Measurements from ENCODE around the gene DAB1. TPM values are rescaled to one million over a fixed set of nuclear protein-coding genes. Genes with fewer than 3 reads are reported as not detected.

Gene DAB1
- total and polyA plus RNA-seq, 2 of the 8 experiments (the other 6 are each of a cell fraction or from before 2014, with no cell fraction given): 4.4 to 11.8 TPM

GRCh38 chr1:57131701-57132394, 292.0 kb downstream of the DAB1 start:
- peaks cover 0 to 3% (median 0%) of the 10 kb centered on the region in 4 experiments; a peak in 1 of 7 replicates for H3K4me1 ChIP-seq (replicated peaks in 1 of 4; ENCODE audit: control insufficient read depth in 3 of 4, insufficient read depth in 4 of 4, low read length in 3 of 4)
- DNase-seq (ENCODE audit: low read depth in 1 of 2, low spot score in 2 of 2) (no peak), FAIRE-seq (no peak)
- no peak overlapping the region for H2AFZ ChIP-seq (ENCODE audit: low read length)
- no peak overlapping the region for H2AK5ac ChIP-seq (ENCODE audit: low read depth, low read length)
- no peaks in the 10 kb centered on the region for H3K9me3 ChIP-seq (ENCODE audit: insufficient read depth in 2 of 2, low read depth in 1 of 2, low read length in 1 of 2)
- POLR2A ChIA-PET (ENCODE audit: partially characterized antibody): no interaction called here
- H3K27ac ChIP-seq (ENCODE audit: low read depth, low read length): no peak overlapping the region
- H2BK120ac ChIP-seq (replicated peaks; ENCODE audit: low read depth, low read length): no peak overlapping the region
- H3K23ac ChIP-seq (ENCODE audit: insufficient read length): no peak overlapping the region
- no peak overlapping the region for H3K4ac ChIP-seq (replicated peaks; ENCODE audit: insufficient read length, low read depth, low read length)
- H3K56ac ChIP-seq (replicated peaks; ENCODE audit: insufficient read length, low read depth, low read length): no peak overlapping the region
- no peak overlapping the region for H3K4me2 ChIP-seq (ENCODE audit: insufficient read depth in 1 of 2, low read depth in 2 of 2, low read length in 2 of 2)
- CTCF ChIA-PET (ENCODE audit: partially characterized antibody): interaction anchor here (1.2 to 1.3 kb wide), 2 partner anchors 15 to 25 kb away, joined by 3 read pairs; no protein-coding TSS in a partner anchor
- no peaks in the 10 kb centered on the region for H3K27me3 ChIP-seq (replicated peaks in 1 of 4; ENCODE audit: control insufficient read depth in 3 of 4, extremely low read depth in 1 of 4, insufficient read depth in 3 of 4, low read length in 3 of 4)
- no peak overlapping the region for H4K91ac ChIP-seq (replicated peaks; ENCODE audit: insufficient read length, low read length)
- H4K8ac ChIP-seq (ENCODE audit: extremely low read depth, insufficient read depth, low read length): no peak overlapping the region
- WGBS, 2 experiments (ENCODE audit: extremely low coverage in 1 of 2, insufficient coverage in 1 of 2, insufficient read length in 1 of 2, insufficient replicate concordance in 2 of 2, low coverage in 1 of 2, low lambda C conversion rate in 2 of 2, missing lambda C conversion rate in 1 of 2): 87% methylated on average over 3 of the region's 3 CpGs; no CpG with 5 or more reads in 1 of the 2 experiments
- H4K5ac ChIP-seq (ENCODE audit: insufficient read length, low read depth, low read length): no peak overlapping the region
- no peak overlapping the region for H2BK12ac ChIP-seq (ENCODE audit: low read depth, low read length)
- H2BK20ac ChIP-seq (ENCODE audit: low read length): no peak overlapping the region
- no peak overlapping the region for H3K4me3 ChIP-seq (ENCODE audit: extremely low read depth in 1 of 4, insufficient read depth in 2 of 4, low read depth in 3 of 4, low read length in 4 of 4)
- H3K14ac ChIP-seq (ENCODE audit: insufficient read length): no peak overlapping the region
- no peak overlapping the region for H3K18ac ChIP-seq (ENCODE audit: extremely low read depth, low read length)
- H3K79me2 ChIP-seq (ENCODE audit: control insufficient read depth in 1 of 2, insufficient read depth in 2 of 2, low read length in 2 of 2): no peaks in the 10 kb centered on the region
- H3K23me2 ChIP-seq (ENCODE audit: low read depth, low read length): no peaks in the 10 kb centered on the region
- H3K9ac ChIP-seq (replicated peaks in 1 of 4; ENCODE audit: extremely low read depth in 1 of 4, low read depth in 3 of 4, low read length in 3 of 4): no peak overlapping the region
- H2BK15ac ChIP-seq (ENCODE audit: low read length): no peak overlapping the region
- no peaks in the 10 kb centered on the region for H4K20me1 ChIP-seq (replicated peaks in 1 of 2; ENCODE audit: control insufficient read depth in 1 of 2, insufficient read depth in 2 of 2, low read length in 2 of 2)
- no peak overlapping the region for H2BK5ac ChIP-seq (ENCODE audit: low read depth, low read length)
- no peak for TF ChIP-seq CBX5 (IDR thresholded peaks at IDR 0.05; ENCODE audit: low read depth, low read length)
- H3K36me3 ChIP-seq (ENCODE audit: control insufficient read depth in 2 of 4, insufficient read depth in 4 of 4, low read length in 3 of 4): no peaks in the 10 kb centered on the region
- H3K79me1 ChIP-seq (ENCODE audit: low read depth, low read length): no peaks in the 10 kb centered on the region

All from H1 (cell line).